Endothelial cell of umbilical vein (primary cell): ENCODE data around the gene FAM43B. TPM values are rescaled to one million over a fixed set of nuclear protein-coding genes. Genes with fewer than 3 reads are reported as not detected.
A peak's percentile ranks its signal among the peaks of the same experiment; 100 is the strongest.

Experiments
- BruUV-seq: library from RNA; stranded (reverse); fragments of 400-500 nt; replicated peaks from 2 replicates; lab custom pipeline; 2021; lab: Mats Ljungman, UMichigan
- CTCF ChIA-PET: fragments of 300-600, 350-600 bp; sonication (Branson Sonifier 250); formaldehyde crosslinking; loops from one replicate; lab custom pipeline; 2021; ENCODE audit warnings: antibody characterized with exemption, inconsistent platforms; lab: Charles Lee
- POLR2A ChIA-PET: fragments of 300-600, 350-600 bp; sonication (Branson Sonifier 250); formaldehyde crosslinking; loops from one replicate; lab custom pipeline; 2021; ENCODE audit warnings: antibody characterized with exemption, inconsistent platforms; lab: Charles Lee
- DNase-seq: peaks from one replicate; pipeline ENCODE4 v3.0.0-alpha.2; 2011; ENCODE audit warnings: low read depth, low spot score
- FAIRE-seq: peaks from 2 replicates; lab custom pipeline; 2011; peaks lifted over from hg19 to GRCh38; lab: Jason Lieb, UNC
- H2AFZ ChIP-seq: 2 replicates; pipeline ENCODE4 v1.6.0; 2012; ENCODE audit warnings: low read depth, low read length, control low read depth, inconsistent platforms
- H3K27ac ChIP-seq: 2 replicates; pipeline ENCODE4 v1.5.1; 2011; ENCODE audit warnings: low read depth, mild to moderate bottlenecking, control low read depth, low read length, moderate library complexity; ENCODE audit not compliant: insufficient read depth
- H3K27me3 ChIP-seq, 2 experiments: 2 replicates each; pipeline versions ENCODE4 v1.6.0 to v1.6.1; 2011; ENCODE audit warnings: low read length in 2 of 2, mixed read lengths in 1 of 2; ENCODE audit not compliant: control insufficient read depth in 2 of 2, insufficient read depth in 2 of 2
- H3K36me3 ChIP-seq, 2 experiments: 2 replicates in 1 of 2; 3 replicates in 1 of 2; pipeline ENCODE4 v1.5.1; 2011; ENCODE audit warnings: low read length in 2 of 2, mild to moderate bottlenecking in 1 of 2, moderate library complexity in 1 of 2; ENCODE audit not compliant: control insufficient read depth in 2 of 2, insufficient read depth in 2 of 2; ENCODE audit errors: extremely low read depth in 1 of 2
- H3K4me1 ChIP-seq: 3 replicates; pipeline ENCODE4 v1.5.1; 2011; ENCODE audit warnings: mild to moderate bottlenecking, low read length; ENCODE audit not compliant: control insufficient read depth, insufficient read depth; ENCODE audit errors: extremely low read depth
- H3K4me2 ChIP-seq: 2 replicates; pipeline ENCODE4 v1.6.1; 2011; ENCODE audit warnings: low read length, control low read depth, mixed read lengths; ENCODE audit not compliant: insufficient read depth
- H3K4me3 ChIP-seq, 3 experiments: fragments of 200-600 bp in 1 of 3; sonication (generic), shearing (Covaris generic) in 1 of 3; replicated peaks in 1 of 3; 2 replicates each; pipeline ENCODE4 v1.5.1; 2011 to 2016; ENCODE audit warnings: control low read depth in 3 of 3, low read length in 3 of 3, mild to moderate bottlenecking in 2 of 3, inconsistent platforms in 1 of 3, low read depth in 1 of 3, moderate library complexity in 1 of 3; ENCODE audit not compliant: insufficient read depth in 1 of 3
- H3K79me2 ChIP-seq: 2 replicates; pipeline ENCODE4 v1.6.0; 2012; ENCODE audit warnings: low read length, inconsistent platforms; ENCODE audit not compliant: control insufficient read depth, insufficient read depth
- H3K9ac ChIP-seq: replicated peaks from 2 replicates; pipeline ENCODE3; 2011; ENCODE audit warnings: low read length, control low read depth; ENCODE audit not compliant: insufficient read depth; ENCODE audit errors: extremely low read depth
- H3K9me1 ChIP-seq: replicated peaks from 3 replicates; pipeline ENCODE4 v1.6.0; 2011; ENCODE audit warnings: mild to moderate bottlenecking, low read length; ENCODE audit not compliant: control insufficient read depth, insufficient read depth; ENCODE audit errors: extremely low read depth
- H3K9me3 ChIP-seq: replicated peaks from 2 replicates; pipeline ENCODE4 v1.5.1; 2012; ENCODE audit warnings: low read length, inconsistent platforms; ENCODE audit not compliant: control insufficient read depth, insufficient read depth
- H4K20me1 ChIP-seq: replicated peaks from 2 replicates; pipeline ENCODE3; 2011; ENCODE audit warnings: mild to moderate bottlenecking, low read length; ENCODE audit not compliant: control insufficient read depth, insufficient read depth; ENCODE audit errors: extremely low read depth
- CTCF ChIP-seq, 2 donors: IDR thresholded peaks; 1 replicate in 1 of 2; 2 replicates in 1 of 2; pipeline ENCODE4 v1.5.1; 2011; ENCODE audit warnings: low read length in 2 of 2, mild to moderate bottlenecking in 2 of 2, moderate library complexity in 2 of 2, control low read depth in 1 of 2, inconsistent platforms in 1 of 2, low read depth in 1 of 2; ENCODE audit not compliant: insufficient read depth in 1 of 2; ENCODE audit errors: extremely low read depth in 1 of 2
- EZH2 ChIP-seq: IDR thresholded peaks from 2 replicates; pipeline ENCODE4 v1.6.1; 2012; ENCODE audit warnings: borderline replicate concordance, low read depth, mild to moderate bottlenecking, moderate library complexity, low read length, inconsistent platforms; ENCODE audit not compliant: severe bottlenecking
- FOS ChIP-seq: IDR thresholded peaks from 2 replicates; pipeline ENCODE4 v1.6.1; 2011; ENCODE audit warnings: mild to moderate bottlenecking, low read length, moderate library complexity, borderline replicate concordance; ENCODE audit not compliant: insufficient read depth
- GATA2 ChIP-seq: IDR thresholded peaks from 2 replicates; pipeline ENCODE4 v1.7.0; 2011; ENCODE audit warnings: low read depth, mild to moderate bottlenecking, moderate library complexity, mixed read lengths, low read length; ENCODE audit not compliant: insufficient read length, insufficient read depth
- JUN ChIP-seq: IDR thresholded peaks from 2 replicates; pipeline ENCODE4 v1.6.1; 2011; ENCODE audit warnings: borderline replicate concordance, low read depth; ENCODE audit not compliant: insufficient read length, insufficient read depth
- MAX ChIP-seq: IDR thresholded peaks from 2 replicates; pipeline ENCODE4 v1.6.1; 2011; ENCODE audit not compliant: insufficient read depth, insufficient read length
- MYC ChIP-seq: IDR thresholded peaks from one replicate; pipeline ENCODE4 v1.6.1; 2011; ENCODE audit warnings: mild to moderate bottlenecking, low read depth, low read length
- POLR2A ChIP-seq: IDR thresholded peaks from 2 replicates; pipeline ENCODE4 v1.6.1; 2012; ENCODE audit warnings: low read depth, mild to moderate bottlenecking, control low read depth, low read length
- POLR2AphosphoS5 ChIP-seq: IDR thresholded peaks from 2 replicates; pipeline ENCODE4 v1.6.1; 2012; ENCODE audit warnings: low read depth, mild to moderate bottlenecking, control low read depth, low read length, moderate library complexity; ENCODE audit not compliant: insufficient read depth
- dilution Hi-C: fragments of 300-500 bp; cut with MboI; formaldehyde crosslinking; loops from one replicate; pipeline ENCODE4 v1.15.0; 2019; ENCODE audit warnings: low sequenced_read_pairs; ENCODE audit not compliant: extremely low pct_ligation_motif_present
- intact Hi-C: fragments of 100-400 bp; cut with micrococcal nuclease; formaldehyde crosslinking; loops from one replicate; pipeline ENCODE4 v1.10.0; 2022
- polyA plus RNA-seq, 4 experiments: library from polyadenylated mRNA; depleted of rRNA in 3 of 4; stranded (reverse) in 3 of 4; unstranded in 1 of 4; fragments of >200 nt; gene quantifications; 2 replicates each; pipeline versions ENCODE4 v1.2.1 to v1.2.3, GENCODE V29; 2011 to 2012; ENCODE audit warnings: missing spikeins in 1 of 4
- total RNA-seq: library from RNA; stranded (reverse); gene quantifications from 2 replicates; pipeline ENCODE4 v1.2.3, GENCODE V29; 2021

FAM43B gene
- total and polyA plus RNA-seq, 2 donors (not counting 3 experiments of a cell fraction or from before 2014, with no cell fraction given), result not detected

- TF ChIP-seq CTCF (IDR thresholded peaks at IDR 0.05; ENCODE audit: extremely low read depth in 1 of 2, insufficient read depth in 1 of 2, low read depth in 1 of 2, low read length in 2 of 2), result no peak
- no peak for TF ChIP-seq EZH2
- no peak for TF ChIP-seq MAX
- no peak for TF ChIP-seq JUN
- no peak for TF ChIP-seq MYC
- TF ChIP-seq FOS, result no peak
- TF ChIP-seq GATA2, result no peak
- TF ChIP-seq POLR2AphosphoS5, result no peak
- TF ChIP-seq POLR2A, result no peak
- FAIRE-seq (no peak), DNase-seq (no peak)
- peaks cover 2 to 3% of the 10 kb centered on the region in 2 experiments for H3K36me3 ChIP-seq
- no TSS peak for BruUV-seq
- H3K4me3 ChIP-seq, result peak overlapping the region; percentile 70 to 94 (median 94)
- intact Hi-C loops (loop anchor here (5.0 kb wide), 1 partner anchor 125 kb away; the partner anchor contains the start of gene PINK1), dilution Hi-C loops (no loop called here)
- H3K27me3 ChIP-seq, result peaks cover 2 to 3% of the 10 kb centered on the region in 2 experiments
- H3K9me3 ChIP-seq, result no peaks in the 10 kb centered on the region
- H3K79me2 ChIP-seq, result peaks cover 33% of the 10 kb centered on the region
- H3K4me1 ChIP-seq, result peaks cover 11% of the 10 kb centered on the region
- peak overlapping the region; percentile 99 for H2AFZ ChIP-seq
- CTCF ChIA-PET, result interaction anchor here (1.8 kb wide), 1 partner anchor 13 kb away, joined by 9 read pairs; no protein-coding TSS in a partner anchor
- POLR2A ChIA-PET, result no interaction called here
- H4K20me1 ChIP-seq, result no peaks in the 10 kb centered on the region
- H3K9ac ChIP-seq, result peak overlapping the region; percentile 80
- peak overlapping the region; percentile 88 for H3K4me2 ChIP-seq
- H3K27ac ChIP-seq, result peak overlapping the region; percentile 80
- H3K9me1 ChIP-seq, result no peaks in the 10 kb centered on the region
Observed at GRCh38 chr1:20507248-20507563, 45.2 kb upstream of the FAM43B start.
